Measurements from ENCODE around the gene TDRD7. TPM values are rescaled to one million over a fixed set of nuclear protein-coding genes. Genes with fewer than 3 reads are reported as not detected.

Gene TDRD7
- total and polyA plus RNA-seq, 2 experiments from 2014 or later, result 4.2 to 4.5 TPM

- Histone ChIP-seq H3K9me3 (ENCODE audit: low read depth) (peaks cover 3% of the 10 kb centered on the region), H3K4me1 (ENCODE audit: low read depth) (no peaks in the 10 kb centered on the region), H3K4me3 (no peak overlapping the region), H3K27ac (no peak overlapping the region), H3K27me3 (no peaks in the 10 kb centered on the region), H3K36me3 (no peaks in the 10 kb centered on the region)
- no peak for TF ChIP-seq CTCF (IDR thresholded peaks at IDR 0.05; ENCODE audit: low read depth, low read length)
- DNase-seq (ENCODE audit: low read depth in 1 of 2, low spot score in 1 of 2), result no peak
Measured at GRCh38 chr9:97373331-97373730, 38.6 kb upstream of the TDRD7 start.

- no peaks in the 10 kb centered on the region for H3K4me1 ChIP-seq (ENCODE audit: low read depth)
- H3K27ac ChIP-seq, result no peak overlapping the region
- no peak for TF ChIP-seq CTCF (IDR thresholded peaks at IDR 0.05; ENCODE audit: low read depth, low read length)
- no peaks in the 10 kb centered on the region for H3K27me3 ChIP-seq
- no peak overlapping the region for H3K4me3 ChIP-seq
- H3K36me3 ChIP-seq, result no peaks in the 10 kb centered on the region
- no peaks in the 10 kb centered on the region for H3K9me3 ChIP-seq (ENCODE audit: low read depth)
- no peak for DNase-seq (ENCODE audit: low read depth in 1 of 2, low spot score in 1 of 2)
Measured at GRCh38 chr9:97374811-97375210, 37.1 kb upstream of the TDRD7 start.

GRCh38 chr9:97376902-97377301 is 35.0 kb upstream of the TDRD7 start:
- no peaks in the 10 kb centered on the region for H3K9me3 ChIP-seq (ENCODE audit: low read depth)

GRCh38 chr9:97382099-97382718 is 29.7 kb upstream of the TDRD7 start:
- DNase-seq (ENCODE audit: low read depth in 1 of 2, low spot score in 1 of 2), result no peak
- H3K9me3 ChIP-seq (ENCODE audit: low read depth), result no peaks in the 10 kb centered on the region
- TF ChIP-seq CTCF (IDR thresholded peaks at IDR 0.05; ENCODE audit: low read depth, low read length), result no peak
- H3K27me3 ChIP-seq, result no peaks in the 10 kb centered on the region
- H3K4me3 ChIP-seq, result no peak overlapping the region
- H3K36me3 ChIP-seq, result no peaks in the 10 kb centered on the region
- H3K4me1 ChIP-seq (ENCODE audit: low read depth), result no peaks in the 10 kb centered on the region
- H3K27ac ChIP-seq, result no peak overlapping the region

More at GRCh38 chr9:97376902-97377301, 35.0 kb upstream of the TDRD7 start:
- no peak for DNase-seq (ENCODE audit: low read depth in 1 of 2, low spot score in 1 of 2)
- Histone ChIP-seq H3K36me3 (no peaks in the 10 kb centered on the region), H3K4me3 (no peak overlapping the region), H3K27me3 (no peaks in the 10 kb centered on the region), H3K27ac (no peak overlapping the region), H3K4me1 (ENCODE audit: low read depth) (no peaks in the 10 kb centered on the region)
- no peak for TF ChIP-seq CTCF (IDR thresholded peaks at IDR 0.05; ENCODE audit: low read depth, low read length)

- Histone ChIP-seq H3K4me3 (no peak overlapping the region), H3K27ac (no peak overlapping the region), H3K36me3 (no peaks in the 10 kb centered on the region), H3K4me1 (ENCODE audit: low read depth) (no peaks in the 10 kb centered on the region), H3K9me3 (ENCODE audit: low read depth) (no peaks in the 10 kb centered on the region), H3K27me3 (no peaks in the 10 kb centered on the region)
- TF ChIP-seq CTCF (IDR thresholded peaks at IDR 0.05; ENCODE audit: low read depth, low read length), result no peak
- no peak for DNase-seq (ENCODE audit: low read depth in 1 of 2, low spot score in 1 of 2)
Measured at GRCh38 chr9:97384406-97385262, 27.3 kb upstream of the TDRD7 start.

Measured in cardiac muscle cell (in vitro differentiated cells and primary cell).